Measurements from ENCODE around the gene TBC1D28. TPM values are rescaled to one million over a fixed set of nuclear protein-coding genes. Genes with fewer than 3 reads are reported as not detected.
"Not testable (repeated sequence)": the region's sequence is repeated elsewhere in the genome, so short reads cannot be mapped to it uniquely, and the experiment has no call there.

Gene TBC1D28
- total and polyA plus RNA-seq, 2 of the 13 experiments (the other 11 are each of a cell fraction or from before 2014, with no cell fraction given), result 0.03 TPM; not detected in 1

GRCh38 chr17:18625509-18626104 is 18.6 kb downstream of the TBC1D28 start (continued):
- peak; percentile 99 for TF ChIP-seq CREB1 (IDR thresholded peaks at IDR 0.05)
- TF ChIP-seq CREB1 (CRISPR knock-in tag; IDR thresholded peaks at IDR 0.05); CREM (CRISPR knock-in tag; IDR thresholded peaks at IDR 0.05); GABPA (IDR thresholded peaks at IDR 0.05; ENCODE audit: low read depth, low read length); ATF7 (CRISPR knock-in tag; IDR thresholded peaks at IDR 0.05): not testable (repeated sequence)
- TF ChIP-seq CREM (IDR thresholded peaks at IDR 0.05), result peak; percentile 32; the same call in 1 of the 2 replicates
- peak; percentile 82 for TF ChIP-seq RAD21 (CRISPR knock-in tag; IDR thresholded peaks at IDR 0.05)
- TF ChIP-seq GABPA (CRISPR knock-in tag; IDR thresholded peaks at IDR 0.05; ENCODE audit: low read depth), result peak; percentile 36; the same call in 1 of the 2 replicates
- TF ChIP-seq, protein P1, sequence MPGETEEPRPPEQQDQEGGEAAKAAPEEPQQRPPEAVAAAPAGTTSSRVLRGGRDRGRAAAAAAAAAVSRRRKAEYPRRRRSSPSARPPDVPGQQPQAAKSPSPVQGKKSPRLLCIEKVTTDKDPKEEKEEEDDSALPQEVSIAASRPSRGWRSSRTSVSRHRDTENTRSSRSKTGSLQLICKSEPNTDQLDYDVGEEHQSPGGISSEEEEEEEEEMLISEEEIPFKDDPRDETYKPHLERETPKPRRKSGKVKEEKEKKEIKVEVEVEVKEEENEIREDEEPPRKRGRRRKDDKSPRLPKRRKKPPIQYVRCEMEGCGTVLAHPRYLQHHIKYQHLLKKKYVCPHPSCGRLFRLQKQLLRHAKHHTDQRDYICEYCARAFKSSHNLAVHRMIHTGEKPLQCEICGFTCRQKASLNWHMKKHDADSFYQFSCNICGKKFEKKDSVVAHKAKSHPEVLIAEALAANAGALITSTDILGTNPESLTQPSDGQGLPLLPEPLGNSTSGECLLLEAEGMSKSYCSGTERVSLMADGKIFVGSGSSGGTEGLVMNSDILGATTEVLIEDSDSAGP (CRISPR knock-in tag; IDR thresholded peaks at IDR 0.05; ENCODE audit: borderline replicate concordance), result peak; percentile 56; the same call in 1 of the 2 replicates
- peak; percentile 42; the same call in 1 of the 2 replicates for TF ChIP-seq SALL1 (CRISPR knock-in tag; IDR thresholded peaks at IDR 0.05)
- peak; percentile 83 for TF ChIP-seq ZNF574 (CRISPR knock-in tag; IDR thresholded peaks at IDR 0.05)
- TF ChIP-seq ATF7 (IDR thresholded peaks at IDR 0.05), result peak; percentile 66
- TF ChIP-seq, protein P2, sequence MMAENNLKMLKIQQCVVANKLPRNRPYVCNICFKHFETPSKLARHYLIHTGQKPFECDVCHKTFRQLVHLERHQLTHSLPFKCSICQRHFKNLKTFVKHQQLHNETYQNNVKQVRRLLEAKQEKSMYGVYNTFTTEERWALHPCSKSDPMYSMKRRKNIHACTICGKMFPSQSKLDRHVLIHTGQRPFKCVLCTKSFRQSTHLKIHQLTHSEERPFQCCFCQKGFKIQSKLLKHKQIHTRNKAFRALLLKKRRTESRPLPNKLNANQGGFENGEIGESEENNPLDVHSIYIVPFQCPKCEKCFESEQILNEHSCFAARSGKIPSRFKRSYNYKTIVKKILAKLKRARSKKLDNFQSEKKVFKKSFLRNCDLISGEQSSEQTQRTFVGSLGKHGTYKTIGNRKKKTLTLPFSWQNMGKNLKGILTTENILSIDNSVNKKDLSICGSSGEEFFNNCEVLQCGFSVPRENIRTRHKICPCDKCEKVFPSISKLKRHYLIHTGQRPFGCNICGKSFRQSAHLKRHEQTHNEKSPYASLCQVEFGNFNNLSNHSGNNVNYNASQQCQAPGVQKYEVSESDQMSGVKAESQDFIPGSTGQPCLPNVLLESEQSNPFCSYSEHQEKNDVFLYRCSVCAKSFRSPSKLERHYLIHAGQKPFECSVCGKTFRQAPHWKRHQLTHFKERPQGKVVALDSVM (CRISPR knock-in tag; IDR thresholded peaks at IDR 0.05), result peak; percentile 54; the same call in 1 of the 2 replicates
- 0 out of 2 replicates have a peak, but pooled peaks have one; percentile 23 for TF ChIP-seq SAP130 (CRISPR knock-in tag; IDR thresholded peaks at IDR 0.05; ENCODE audit: low read depth)
- 0 out of 2 replicates have a peak, but pooled peaks have one; percentile 15 for TF ChIP-seq GATAD1 (CRISPR knock-in tag; IDR thresholded peaks at IDR 0.05)
- TF ChIP-seq, protein P3, sequence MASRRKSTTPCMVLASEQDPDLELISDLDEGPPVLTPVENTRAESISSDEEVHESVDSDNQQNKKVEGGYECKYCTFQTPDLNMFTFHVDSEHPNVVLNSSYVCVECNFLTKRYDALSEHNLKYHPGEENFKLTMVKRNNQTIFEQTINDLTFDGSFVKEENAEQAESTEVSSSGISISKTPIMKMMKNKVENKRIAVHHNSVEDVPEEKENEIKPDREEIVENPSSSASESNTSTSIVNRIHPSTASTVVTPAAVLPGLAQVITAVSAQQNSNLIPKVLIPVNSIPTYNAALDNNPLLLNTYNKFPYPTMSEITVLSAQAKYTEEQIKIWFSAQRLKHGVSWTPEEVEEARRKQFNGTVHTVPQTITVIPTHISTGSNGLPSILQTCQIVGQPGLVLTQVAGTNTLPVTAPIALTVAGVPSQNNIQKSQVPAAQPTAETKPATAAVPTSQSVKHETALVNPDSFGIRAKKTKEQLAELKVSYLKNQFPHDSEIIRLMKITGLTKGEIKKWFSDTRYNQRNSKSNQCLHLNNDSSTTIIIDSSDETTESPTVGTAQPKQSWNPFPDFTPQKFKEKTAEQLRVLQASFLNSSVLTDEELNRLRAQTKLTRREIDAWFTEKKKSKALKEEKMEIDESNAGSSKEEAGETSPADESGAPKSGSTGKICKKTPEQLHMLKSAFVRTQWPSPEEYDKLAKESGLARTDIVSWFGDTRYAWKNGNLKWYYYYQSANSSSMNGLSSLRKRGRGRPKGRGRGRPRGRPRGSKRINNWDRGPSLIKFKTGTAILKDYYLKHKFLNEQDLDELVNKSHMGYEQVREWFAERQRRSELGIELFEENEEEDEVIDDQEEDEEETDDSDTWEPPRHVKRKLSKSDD (CRISPR knock-in tag; IDR thresholded peaks at IDR 0.05; ENCODE audit: low read depth), result peak; percentile 49; the same call in 1 of the 2 replicates
- peak; percentile 28; the same call in 1 of the 2 replicates for TF ChIP-seq SP4 (CRISPR knock-in tag; IDR thresholded peaks at IDR 0.05)
- peak; percentile 47; the same call in 1 of the 2 replicates for TF ChIP-seq GABPB1 (CRISPR knock-in tag; IDR thresholded peaks at IDR 0.05)
- peak; percentile 75 for TF ChIP-seq HOXA3 (CRISPR knock-in tag; IDR thresholded peaks at IDR 0.05)

All from HepG2 (cell line).